ENCODE measurements around the gene ALX3.
"Not testable (repeated sequence)": the region's sequence is repeated elsewhere in the genome, so short reads cannot be mapped to it uniquely, and the experiment has no call there.

Gene ALX3

GRCh38 chr1:110035236-110035752 is 35.2 kb downstream of the ALX3 start:
- FAIRE-seq, result peak; percentile 9

GRCh38 chr1:110034451-110035235 is 35.8 kb downstream of the ALX3 start, which contains the start of gene STRIP1:
Gene STRIP1 (plus strand): TSS chr1:110034624. CDS start chr1:110034638, 14 bp downstream.
- FAIRE-seq, result peak; percentile 82
- TF ChIP-seq POLR2A (IDR thresholded peaks at IDR 0.05; ENCODE audit: low read depth, low read length) (peak; percentile 30; the same call in 1 of the 2 replicates), SPI1 (IDR thresholded peaks at IDR 0.05; ENCODE audit: low read depth, low read length) (no peak), TAF1 (IDR thresholded peaks at IDR 0.05; ENCODE audit: low read depth, low read length) (peak; percentile 81), POLR2AphosphoS5 (IDR thresholded peaks at IDR 0.05; ENCODE audit: low read depth, low read length) (peak; percentile 70), PAX5 (IDR thresholded peaks at IDR 0.05; ENCODE audit: insufficient read depth, low read length, severe bottlenecking) (no peak), POU2F2 (IDR thresholded peaks at IDR 0.05; ENCODE audit: low read depth, low read length) (peak; percentile 92)
- DNase-seq (ENCODE audit: insufficient read length, low spot score), result peak; percentile 74

More at GRCh38 chr1:110035236-110035752, 35.2 kb downstream of the ALX3 start:
- no peak for DNase-seq (ENCODE audit: insufficient read length, low spot score)
- TF ChIP-seq PAX5 (IDR thresholded peaks at IDR 0.05; ENCODE audit: insufficient read depth, low read length, severe bottlenecking), result no peak
- no peak for TF ChIP-seq POLR2A (IDR thresholded peaks at IDR 0.05; ENCODE audit: low read depth, low read length)
- TF ChIP-seq SPI1 (IDR thresholded peaks at IDR 0.05; ENCODE audit: low read depth, low read length), result no peak

- TF ChIP-seq SPI1 (IDR thresholded peaks at IDR 0.05; ENCODE audit: low read depth, low read length) (no peak), POU2F2 (IDR thresholded peaks at IDR 0.05; ENCODE audit: low read depth, low read length) (no peak), POLR2A (IDR thresholded peaks at IDR 0.05; ENCODE audit: low read depth, low read length) (0 out of 2 replicates have a peak, but pooled peaks have one; percentile 7), POLR2AphosphoS5 (IDR thresholded peaks at IDR 0.05; ENCODE audit: low read depth, low read length) (no peak), PAX5 (IDR thresholded peaks at IDR 0.05; ENCODE audit: insufficient read depth, low read length, severe bottlenecking) (no peak), TAF1 (IDR thresholded peaks at IDR 0.05; ENCODE audit: low read depth, low read length) (no peak)
- DNase-seq (ENCODE audit: insufficient read length, low spot score), result no peak
- no peak for FAIRE-seq
Observed at GRCh38 chr1:110034040-110034450, 36.4 kb downstream of the ALX3 start.

GRCh38 chr1:110033421-110033820 is 37.1 kb downstream of the ALX3 start:
- TF ChIP-seq TAF1 (IDR thresholded peaks at IDR 0.05; ENCODE audit: low read depth, low read length) (no peak), POU2F2 (IDR thresholded peaks at IDR 0.05; ENCODE audit: low read depth, low read length) (no peak), SPI1 (IDR thresholded peaks at IDR 0.05; ENCODE audit: low read depth, low read length) (no peak), POLR2AphosphoS5 (IDR thresholded peaks at IDR 0.05; ENCODE audit: low read depth, low read length) (no peak), POLR2A (IDR thresholded peaks at IDR 0.05; ENCODE audit: low read depth, low read length) (no peak), PAX5 (IDR thresholded peaks at IDR 0.05; ENCODE audit: insufficient read depth, low read length, severe bottlenecking) (no peak)
- DNase-seq (ENCODE audit: insufficient read length, low spot score), result no peak
- FAIRE-seq, result no peak

DNA sequence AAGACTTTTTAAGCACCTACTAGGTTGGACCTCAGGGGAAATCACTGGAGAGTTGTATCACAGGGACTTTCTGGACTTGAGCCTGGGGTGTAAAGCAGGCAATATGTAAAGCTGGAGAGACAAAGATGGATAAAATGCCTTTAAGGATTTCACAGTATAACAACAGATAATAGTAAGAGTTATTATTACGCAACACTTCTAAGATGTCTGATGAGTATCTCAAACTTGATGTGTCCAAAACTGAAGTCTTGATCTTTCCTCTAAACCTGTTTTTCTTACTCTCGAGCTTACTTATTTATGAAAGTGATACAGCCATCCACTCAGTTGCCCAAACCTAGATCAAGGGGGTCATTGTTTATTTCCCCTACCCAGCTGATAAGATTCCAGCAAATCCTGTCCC is 38.1 kb downstream of the ALX3 start:
- FAIRE-seq (no peak), DNase-seq (ENCODE audit: insufficient read length, low spot score) (no peak)
- TF ChIP-seq POLR2AphosphoS5 (IDR thresholded peaks at IDR 0.05; ENCODE audit: low read depth, low read length) (no peak), POU2F2 (IDR thresholded peaks at IDR 0.05; ENCODE audit: low read depth, low read length) (no peak), TAF1 (IDR thresholded peaks at IDR 0.05; ENCODE audit: low read depth, low read length) (no peak), PAX5 (IDR thresholded peaks at IDR 0.05; ENCODE audit: insufficient read depth, low read length, severe bottlenecking) (no peak), SPI1 (IDR thresholded peaks at IDR 0.05; ENCODE audit: low read depth, low read length) (no peak), POLR2A (IDR thresholded peaks at IDR 0.05; ENCODE audit: low read depth, low read length) (no peak)

GRCh38 chr1:110030687-110031086 is 39.8 kb downstream of the ALX3 start:
- DNase-seq (ENCODE audit: insufficient read length, low spot score); FAIRE-seq: not testable (repeated sequence)

DNA sequence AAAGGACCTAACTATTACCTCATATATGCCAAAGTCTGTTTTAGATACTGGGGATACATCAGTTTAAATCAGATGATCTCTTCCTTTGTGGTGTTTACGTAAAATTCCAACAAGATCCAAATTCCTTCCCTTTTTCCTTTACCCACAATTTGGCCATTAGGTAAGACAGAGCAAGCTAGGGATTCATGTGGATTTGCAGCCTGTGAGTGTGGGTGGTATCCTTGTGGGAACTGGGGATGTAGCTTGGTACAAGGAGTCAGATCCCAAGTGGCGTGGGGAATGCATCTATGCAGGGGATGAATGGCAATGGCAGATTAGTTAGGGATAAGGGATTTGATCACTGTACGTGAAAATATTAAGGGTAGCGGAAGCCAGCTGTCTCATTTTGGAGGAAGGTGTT is 45.9 kb downstream of the ALX3 start:
- FAIRE-seq (no peak), DNase-seq (ENCODE audit: insufficient read length, low spot score) (no peak)
- TF ChIP-seq POU2F2 (IDR thresholded peaks at IDR 0.05; ENCODE audit: low read depth, low read length) (no peak), POLR2AphosphoS5 (IDR thresholded peaks at IDR 0.05; ENCODE audit: low read depth, low read length) (no peak), POLR2A (IDR thresholded peaks at IDR 0.05; ENCODE audit: low read depth, low read length) (no peak), PAX5 (IDR thresholded peaks at IDR 0.05; ENCODE audit: insufficient read depth, low read length, severe bottlenecking) (no peak), TAF1 (IDR thresholded peaks at IDR 0.05; ENCODE audit: low read depth, low read length) (no peak)

GRCh38 chr1:110021285-110021684 is 49.2 kb downstream of the ALX3 start:
- DNase-seq (ENCODE audit: insufficient read length, low spot score) (no peak), FAIRE-seq (no peak)
- TF ChIP-seq POLR2AphosphoS5 (IDR thresholded peaks at IDR 0.05; ENCODE audit: low read depth, low read length), result no peak
- TF ChIP-seq POLR2A (IDR thresholded peaks at IDR 0.05; ENCODE audit: low read depth, low read length), result no peak
- no peak for TF ChIP-seq TAF1 (IDR thresholded peaks at IDR 0.05; ENCODE audit: low read depth, low read length)
- no peak for TF ChIP-seq SPI1 (IDR thresholded peaks at IDR 0.05; ENCODE audit: low read depth, low read length)
- no peak for TF ChIP-seq POU2F2 (IDR thresholded peaks at IDR 0.05; ENCODE audit: low read depth, low read length)
- TF ChIP-seq PAX5 (IDR thresholded peaks at IDR 0.05; ENCODE audit: insufficient read depth, low read length, severe bottlenecking), result no peak

DNA sequence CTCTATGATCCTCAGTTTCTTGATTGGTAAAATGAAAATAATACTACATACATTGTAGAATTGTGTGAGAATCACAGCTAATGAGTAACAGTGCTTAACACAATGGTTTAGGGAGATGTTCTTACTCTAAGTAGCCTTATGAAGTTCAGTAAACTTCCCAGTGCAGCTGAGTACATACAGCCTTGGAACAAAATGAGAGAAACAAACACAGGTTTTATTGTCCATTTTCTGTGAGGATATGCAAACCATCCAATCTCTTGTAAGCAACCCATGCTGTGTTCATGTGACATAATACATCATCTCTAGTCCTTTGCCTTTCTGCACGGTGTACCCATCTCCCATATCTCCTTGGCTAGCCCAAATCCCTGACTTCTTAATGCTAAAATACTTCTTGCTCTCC is 50.7 kb downstream of the ALX3 start:
- TF ChIP-seq TAF1 (IDR thresholded peaks at IDR 0.05; ENCODE audit: low read depth, low read length), result no peak
- TF ChIP-seq POLR2AphosphoS5 (IDR thresholded peaks at IDR 0.05; ENCODE audit: low read depth, low read length), result no peak
- TF ChIP-seq PAX5 (IDR thresholded peaks at IDR 0.05; ENCODE audit: insufficient read depth, low read length, severe bottlenecking), result no peak
- TF ChIP-seq POU2F2 (IDR thresholded peaks at IDR 0.05; ENCODE audit: low read depth, low read length), result no peak
- no peak for TF ChIP-seq SPI1 (IDR thresholded peaks at IDR 0.05; ENCODE audit: low read depth, low read length)
- no peak for TF ChIP-seq POLR2A (IDR thresholded peaks at IDR 0.05; ENCODE audit: low read depth, low read length)
- FAIRE-seq (no peak), DNase-seq (ENCODE audit: insufficient read length, low spot score) (no peak)

GRCh38 chr1:110018396-110018795 is 52.1 kb downstream of the ALX3 start:
- TF ChIP-seq POU2F2 (IDR thresholded peaks at IDR 0.05; ENCODE audit: low read depth, low read length) (no peak), POLR2A (IDR thresholded peaks at IDR 0.05; ENCODE audit: low read depth, low read length) (no peak), POLR2AphosphoS5 (IDR thresholded peaks at IDR 0.05; ENCODE audit: low read depth, low read length) (no peak), SPI1 (IDR thresholded peaks at IDR 0.05; ENCODE audit: low read depth, low read length) (no peak), TAF1 (IDR thresholded peaks at IDR 0.05; ENCODE audit: low read depth, low read length) (no peak), PAX5 (IDR thresholded peaks at IDR 0.05; ENCODE audit: insufficient read depth, low read length, severe bottlenecking) (no peak)
- FAIRE-seq, result no peak
- DNase-seq (ENCODE audit: insufficient read length, low spot score), result no peak
